HG02610 (cell line): ENCODE results near the gene FBP1.
"Not testable (repeated sequence)": the region's sequence is repeated elsewhere in the genome, so short reads cannot be mapped to it uniquely, and the experiment has no call there.

ENCODE experiments used
- ATAC-seq: cut with Tn5 transposase; IDR thresholded peaks from one replicate; pipeline ENCODE4 v1.9.1; 2021; ENCODE audit warnings: mild to moderate bottlenecking, moderate library complexity; ENCODE audit not compliant: unreplicated experiment

The FBP1 gene

GRCh38 chr9:94584555-94584954 lies 54.8 kb downstream of the FBP1 start:
- no peak for ATAC-seq

- no peak for ATAC-seq
These were observed 57.6 kb downstream of the FBP1 start for GRCh38 chr9:94581728-94582127.

GRCh38 chr9:94577571-94577970 lies 61.7 kb downstream of the FBP1 start:
- no peak for ATAC-seq

GRCh38 chr9:94577036-94577435 lies 62.3 kb downstream of the FBP1 start:
- no peak for ATAC-seq

GRCh38 chr9:94576131-94576530 lies 63.2 kb downstream of the FBP1 start:
- no peak for ATAC-seq

GRCh38 chr9:94568972-94569712 lies 70.2 kb downstream of the FBP1 start:
- no peak for ATAC-seq

- ATAC-seq: no peak
These were observed 70.9 kb downstream of the FBP1 start for GRCh38 chr9:94568250-94568889.

GRCh38 chr9:94567271-94567670 lies 72.0 kb downstream of the FBP1 start:
- no peak for ATAC-seq

- no peak for ATAC-seq
These were observed 72.8 kb downstream of the FBP1 start for GRCh38 chr9:94566550-94566949.

GRCh38 chr9:94564279-94564678 lies 75.0 kb downstream of the FBP1 start:
- not testable (repeated sequence) for ATAC-seq

- ATAC-seq: no peak
These were observed 75.8 kb downstream of the FBP1 start for GRCh38 chr9:94563548-94563947.

GRCh38 chr9:94560237-94560636 lies 79.1 kb downstream of the FBP1 start:
- no peak for ATAC-seq

- no peak for ATAC-seq
These were observed 81.9 kb downstream of the FBP1 start for GRCh38 chr9:94557376-94557775.

GRCh38 chr9:94554439-94555331 lies 84.6 kb downstream of the FBP1 start, which contains the start of gene PCAT7:
PCAT7 (plus strand) TSS chr9:94555083.
- no peak for ATAC-seq

- no peak for ATAC-seq
These were observed 85.3 kb downstream of the FBP1 start for GRCh38 chr9:94554078-94554438.
